Smooth muscle cell of the brain vasculature (primary cell): ENCODE results near the gene CYP2U1.
"Not testable (repeated sequence)": the region's sequence is repeated elsewhere in the genome, so short reads cannot be mapped to it uniquely, and the experiment has no call there.

Experiments
- DNase-seq: peaks from one replicate; pipeline ENCODE4 v3.0.0-alpha.2; 2012; ENCODE audit warnings: low read depth, low spot score

The CYP2U1 gene

DNA sequence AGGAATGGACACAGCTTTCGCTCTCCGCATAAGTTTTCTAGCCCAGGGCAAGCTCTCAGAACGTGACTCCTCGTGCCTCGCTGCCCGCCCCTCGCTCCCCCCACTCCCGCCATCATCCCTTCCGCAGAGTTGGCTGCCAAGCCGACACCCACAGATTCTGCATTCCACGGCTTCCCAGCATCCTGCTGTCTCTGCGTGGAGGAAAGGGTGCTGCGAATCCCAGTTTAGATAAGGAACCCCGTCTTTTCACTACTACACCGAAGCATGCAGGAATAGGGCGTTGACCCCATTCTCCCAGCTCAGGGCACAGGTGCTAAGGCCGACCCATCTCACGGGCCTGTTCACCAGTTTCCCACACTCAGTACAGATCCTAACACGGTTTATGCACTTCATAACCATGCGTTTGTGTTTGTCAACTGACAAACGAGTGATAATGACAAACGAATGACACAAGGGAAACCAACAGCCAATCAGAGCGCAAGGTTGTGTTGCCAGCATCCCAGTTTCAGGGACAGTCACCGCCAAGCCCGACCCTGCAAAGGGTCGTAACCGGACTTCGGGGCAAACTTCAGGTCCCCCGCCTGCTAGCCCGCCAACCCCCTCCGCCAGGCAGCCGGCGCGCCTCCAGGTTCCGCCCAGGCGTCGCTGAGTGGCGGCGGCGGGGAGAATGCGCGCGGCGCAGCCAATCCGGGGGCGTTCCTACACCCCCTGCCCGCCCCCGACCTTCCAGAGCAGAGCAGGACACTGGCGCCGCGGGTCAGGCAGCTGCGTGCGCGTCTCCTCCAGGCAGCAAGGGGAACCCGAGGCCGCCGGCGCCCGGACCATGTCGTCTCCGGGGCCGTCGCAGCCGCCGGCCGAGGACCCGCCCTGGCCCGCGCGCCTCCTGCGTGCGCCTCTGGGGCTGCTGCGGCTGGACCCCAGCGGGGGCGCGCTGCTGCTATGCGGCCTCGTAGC is at the start of gene CYP2U1:
CYP2U1 (plus strand) TSS at position 729 of the 954 bp plus-strand sequence; CDS start at position 824, 95 bp downstream.
- DNase-seq, result peak; percentile 18

DNA sequence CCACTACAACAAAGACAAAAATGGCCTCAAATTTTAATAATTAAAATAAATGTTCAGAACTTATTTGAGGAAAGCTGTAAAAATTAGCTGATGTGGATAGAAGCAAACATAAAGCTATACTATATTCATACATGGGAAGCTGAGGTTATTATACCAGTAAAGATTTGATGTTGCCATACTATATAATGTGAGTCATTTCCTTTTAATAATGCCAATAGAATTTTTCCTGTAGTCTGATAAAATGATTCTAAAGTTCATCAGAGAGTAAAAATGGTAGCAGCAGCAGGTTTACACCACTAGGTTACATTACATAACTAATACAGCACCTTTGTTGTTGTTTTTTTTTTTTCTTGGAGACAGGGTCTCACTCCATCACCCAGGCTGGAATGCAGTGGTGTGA is 45.5 kb upstream of the CYP2U1 start:
- DNase-seq, result no peak

DNA sequence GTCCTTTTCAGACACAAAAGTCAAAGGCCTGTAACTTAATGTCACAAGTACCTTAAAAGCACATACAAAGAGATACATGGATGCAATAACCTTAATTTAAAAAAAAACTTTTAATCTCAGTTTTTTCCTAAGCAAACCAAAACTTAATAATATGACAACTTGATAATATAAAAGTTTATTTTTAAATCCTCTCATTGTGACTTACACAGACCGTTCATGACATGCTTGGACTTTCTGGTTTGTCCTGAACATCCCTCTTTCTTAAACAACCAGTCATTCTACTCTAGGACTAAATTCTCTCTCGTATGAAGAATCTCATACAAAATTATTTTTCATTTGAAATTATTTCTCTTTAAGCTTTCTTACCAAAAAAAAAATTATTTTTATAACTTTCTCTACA is 43.1 kb upstream of the CYP2U1 start:
- DNase-seq, result no peak

DNA sequence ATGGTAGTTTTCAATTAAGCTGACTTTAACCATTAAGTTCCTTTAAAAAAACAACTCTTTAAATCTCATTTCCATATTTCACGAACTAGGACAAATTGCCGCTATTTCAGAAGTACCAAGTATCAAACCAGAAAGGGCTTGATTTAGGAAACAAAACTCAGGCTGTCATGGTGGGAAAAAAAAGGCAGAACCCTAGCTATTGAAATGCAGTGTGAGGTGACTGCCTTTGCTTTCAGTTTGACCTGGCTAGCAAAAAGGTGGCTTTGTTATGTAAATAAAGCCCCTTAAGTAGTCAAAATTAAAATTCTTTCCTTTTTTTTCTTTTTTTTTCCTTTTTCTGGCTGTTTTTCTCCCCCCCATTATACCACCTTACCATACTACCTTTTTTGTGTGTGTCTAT is 40.6 kb upstream of the CYP2U1 start:
- no peak for DNase-seq

DNA sequence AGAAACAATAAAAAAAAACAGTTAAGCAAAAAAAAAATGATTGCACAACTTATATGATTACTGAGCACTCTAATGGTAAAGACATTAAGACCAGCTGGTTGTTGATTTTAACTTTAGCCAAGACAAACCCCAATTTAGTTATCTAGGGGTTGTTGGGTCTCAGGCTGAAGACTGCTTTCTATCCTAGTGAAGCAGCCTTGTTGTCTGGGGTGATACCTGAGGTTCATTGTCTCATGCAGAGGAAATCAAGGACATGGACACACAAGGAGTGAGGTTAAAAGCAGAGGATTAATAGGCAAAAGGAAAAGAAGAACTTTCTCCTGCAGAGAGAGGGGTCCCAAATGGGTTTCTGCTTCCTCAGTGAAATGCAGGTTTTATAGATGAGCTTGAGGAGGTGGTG is 40.0 kb upstream of the CYP2U1 start:
- no peak for DNase-seq

DNA sequence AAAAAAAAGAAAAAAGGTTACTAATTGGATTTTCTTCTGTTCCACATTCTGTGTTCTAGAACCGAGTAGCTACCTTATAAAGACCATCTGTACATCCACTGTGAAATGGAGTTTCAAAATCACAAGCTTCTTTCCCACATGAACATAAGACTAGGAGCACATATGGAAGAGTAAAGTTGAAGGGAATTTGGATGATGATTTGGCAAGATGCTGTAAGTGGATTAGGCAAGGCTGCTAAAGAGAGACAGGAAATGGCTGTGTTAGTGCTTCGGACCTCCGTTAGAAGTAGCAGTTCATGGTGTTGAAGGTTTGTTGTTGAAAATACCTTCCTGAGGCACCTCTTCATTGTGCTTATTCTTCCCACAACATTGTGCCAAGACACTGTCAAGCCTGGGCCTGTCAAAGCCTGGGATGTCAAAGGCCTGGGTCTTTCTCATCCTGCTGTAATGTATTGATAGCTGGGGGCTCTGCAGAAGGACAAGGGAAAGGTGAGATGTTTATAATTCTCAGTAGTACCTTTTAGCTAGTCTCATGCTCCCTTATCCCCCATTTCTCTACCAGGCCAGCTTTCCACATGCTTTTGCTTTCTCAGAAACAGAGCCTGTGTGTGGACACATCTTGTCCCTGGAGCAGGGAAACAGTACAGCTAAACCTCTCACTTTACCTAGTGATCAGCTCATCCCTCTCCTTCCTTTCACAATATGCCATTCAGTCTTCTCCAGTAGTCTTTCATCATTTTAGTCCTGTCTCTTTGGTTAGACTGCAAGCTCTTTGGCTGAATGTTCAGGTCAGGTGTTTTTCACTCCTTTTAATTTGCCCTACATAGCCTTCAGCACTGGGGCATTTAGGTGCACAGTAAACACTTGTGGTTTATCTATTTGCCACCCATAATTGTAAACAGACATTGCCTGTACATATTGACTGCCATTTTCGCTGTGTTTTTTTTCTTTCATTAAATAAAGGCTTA is 37.9 kb upstream of the CYP2U1 start:
- DNase-seq, result no peak

DNA sequence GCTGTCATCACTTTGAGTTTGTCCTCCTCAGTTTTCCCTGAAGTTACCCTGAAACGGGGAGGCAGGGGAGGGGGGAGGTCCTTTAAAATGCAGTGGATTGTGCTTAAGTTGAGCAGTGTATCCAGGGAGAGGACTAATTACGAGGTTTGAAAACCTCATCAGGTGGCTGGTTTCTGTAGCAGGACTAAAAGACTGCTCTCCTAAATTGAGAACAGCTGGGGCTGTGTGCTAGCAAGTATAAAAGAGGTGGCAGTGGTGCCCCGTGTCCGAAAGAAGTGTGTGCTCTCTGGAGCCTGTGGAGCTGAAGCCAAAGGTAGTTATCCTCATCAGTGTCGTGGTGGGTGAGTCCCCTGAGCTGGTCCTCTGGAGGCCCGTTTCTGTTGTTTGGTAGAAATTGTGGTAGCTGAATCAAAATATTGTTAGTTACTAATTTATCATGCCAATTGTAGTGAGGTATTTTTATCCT is 37.2 kb upstream of the CYP2U1 start:
- DNase-seq, result no peak

DNA sequence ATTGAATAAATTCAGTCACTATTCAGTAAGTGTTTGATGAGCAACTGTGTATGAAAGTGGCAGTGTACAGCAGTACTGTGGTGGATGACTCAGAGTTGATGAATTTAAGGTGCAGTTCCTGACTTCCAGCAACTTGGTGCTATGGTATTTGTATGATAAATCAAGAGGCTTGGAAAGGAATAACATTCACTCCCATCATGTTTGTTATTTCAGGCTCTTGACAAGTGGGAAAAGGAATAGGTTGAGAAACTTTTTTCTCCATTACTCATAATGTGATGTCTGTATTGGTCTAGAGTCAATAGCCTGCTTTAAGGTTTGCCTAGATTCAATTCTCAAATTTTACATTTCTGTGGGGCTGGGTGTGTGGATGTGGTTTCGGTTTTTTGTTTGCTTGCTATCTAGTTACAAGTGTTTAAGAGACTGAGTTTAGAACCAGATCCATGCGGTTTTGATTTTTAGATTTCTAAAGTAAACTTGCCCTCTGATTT is 35.1 kb upstream of the CYP2U1 start:
- DNase-seq, result peak; percentile 54

DNA sequence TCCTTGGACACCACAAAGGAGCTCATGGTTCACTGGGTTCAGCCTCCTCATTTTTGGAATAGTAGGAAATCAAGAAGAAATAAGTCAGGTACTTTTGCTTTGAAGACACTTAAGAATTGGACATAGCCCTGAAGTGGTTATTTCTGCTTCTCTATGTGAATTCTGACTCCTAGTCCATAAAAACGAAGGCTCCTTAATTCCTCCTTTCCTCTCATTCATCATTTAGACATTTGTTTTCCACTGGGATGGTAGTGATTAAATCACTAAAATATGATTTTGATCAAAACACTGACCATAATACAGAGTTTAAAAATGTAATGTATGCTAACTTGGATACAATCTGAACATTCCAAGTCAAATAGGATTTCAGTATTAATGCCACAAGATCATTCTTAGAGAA is 34.7 kb upstream of the CYP2U1 start:
- no peak for DNase-seq

DNA sequence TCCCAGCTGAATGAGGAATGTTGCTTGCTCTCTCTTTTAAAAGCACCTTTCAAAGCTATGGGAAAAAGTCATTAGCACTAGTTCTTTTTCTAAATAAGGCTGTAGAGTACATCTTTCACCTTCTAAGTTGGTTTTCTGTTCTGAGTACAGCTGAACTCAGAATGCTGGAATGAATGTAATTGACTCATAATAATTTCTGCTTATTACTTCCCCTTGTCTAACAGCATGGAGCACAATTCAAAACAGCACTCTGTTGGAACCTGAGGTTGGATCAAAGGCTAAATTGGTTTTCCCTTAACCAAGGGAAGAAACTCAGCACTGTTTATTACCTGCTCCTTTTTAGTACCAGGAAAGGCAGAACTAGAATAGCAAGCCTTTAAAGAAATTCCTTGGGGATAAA is 33.5 kb upstream of the CYP2U1 start:
- no peak for DNase-seq

DNA sequence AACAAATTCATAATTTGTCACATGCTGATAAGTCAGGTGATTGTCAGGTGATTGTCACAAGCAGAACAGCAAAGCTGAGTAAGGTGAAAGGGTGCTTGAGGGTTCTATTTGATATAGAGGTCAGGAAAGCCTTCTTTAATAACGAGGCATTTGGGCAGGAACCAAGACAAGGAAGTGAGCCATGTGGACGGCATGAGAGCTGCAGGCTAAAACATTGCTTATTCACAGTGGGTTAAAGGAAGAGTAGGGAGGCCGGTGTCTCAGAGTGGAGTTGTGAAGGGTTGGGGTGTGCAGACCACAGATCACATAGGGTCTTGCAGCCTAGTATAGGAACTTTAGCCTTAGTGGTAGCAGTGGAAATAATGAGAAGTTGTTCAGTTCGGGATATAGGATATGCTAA is 31.3 kb upstream of the CYP2U1 start:
- no peak for DNase-seq

DNA sequence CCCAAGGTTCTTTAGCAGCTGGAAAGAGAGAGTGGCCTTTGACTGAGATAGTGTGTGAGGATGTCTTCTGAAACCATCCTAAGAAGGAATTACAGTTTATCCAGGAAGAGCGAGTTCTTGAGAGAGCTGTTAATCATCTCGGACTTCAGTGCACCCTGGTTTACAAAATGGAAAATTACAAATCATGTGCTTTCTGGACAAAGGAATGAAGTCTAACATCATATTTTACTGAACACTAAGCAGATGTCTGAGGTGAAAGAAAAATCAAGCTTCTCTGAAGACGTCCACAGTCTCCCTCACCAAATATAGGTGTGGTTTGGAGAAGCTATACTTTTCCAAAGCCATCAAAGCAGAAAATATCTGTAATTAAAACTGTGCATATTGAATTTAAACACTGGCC is 30.8 kb upstream of the CYP2U1 start:
- DNase-seq, result no peak

DNA sequence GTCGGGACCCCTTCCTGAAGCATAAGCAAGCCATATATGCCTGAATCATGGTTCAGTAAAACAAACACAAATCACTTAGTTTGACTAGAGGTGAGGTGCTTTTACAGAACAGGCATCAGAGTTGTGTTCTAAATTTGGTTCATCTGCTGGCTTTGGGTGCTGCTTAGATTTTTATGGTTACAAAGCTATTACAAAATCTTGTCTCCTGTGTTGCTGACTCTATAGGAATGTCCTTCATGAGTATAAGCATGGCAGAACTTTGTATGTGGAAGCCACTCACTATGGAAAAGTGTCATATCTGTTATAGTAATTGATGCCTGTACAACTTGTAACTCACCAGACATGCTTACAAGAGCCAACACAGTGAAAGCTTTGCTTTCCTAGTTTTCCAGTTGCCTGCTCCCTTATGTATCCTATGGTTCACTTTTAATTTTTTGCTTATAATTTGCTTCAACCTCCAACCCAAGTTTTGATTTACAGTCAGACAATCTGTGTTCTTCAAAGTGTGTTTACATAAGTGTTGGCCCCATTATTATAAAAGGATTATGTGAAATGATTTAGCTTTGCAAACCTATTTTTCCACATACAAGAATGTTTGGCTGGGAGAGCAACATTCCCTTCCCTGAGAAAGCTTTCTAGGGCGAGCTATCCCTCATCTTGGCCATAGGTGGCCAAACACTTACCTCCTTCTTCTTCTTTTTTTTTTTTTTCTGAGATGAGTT is 30.0 kb upstream of the CYP2U1 start:
- no peak for DNase-seq

DNA sequence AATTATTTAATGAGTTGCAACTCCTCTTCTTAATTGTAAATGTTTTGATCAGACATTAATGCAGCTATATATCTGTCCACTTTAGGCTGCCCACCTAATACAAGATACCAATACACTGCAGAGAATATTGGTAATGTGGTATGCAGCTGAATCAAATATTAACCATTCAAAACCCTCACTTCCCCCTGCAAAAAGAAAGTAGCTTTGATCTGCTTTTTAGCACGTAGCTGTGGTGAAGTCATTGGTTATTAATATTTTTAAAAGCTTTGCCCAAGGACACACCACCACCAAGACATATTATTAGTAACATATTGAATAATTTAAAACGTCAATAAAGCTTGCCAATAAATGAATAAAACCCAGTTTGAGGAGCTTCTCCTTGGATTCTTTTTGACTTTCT is 28.6 kb upstream of the CYP2U1 start:
- no peak for DNase-seq

DNA sequence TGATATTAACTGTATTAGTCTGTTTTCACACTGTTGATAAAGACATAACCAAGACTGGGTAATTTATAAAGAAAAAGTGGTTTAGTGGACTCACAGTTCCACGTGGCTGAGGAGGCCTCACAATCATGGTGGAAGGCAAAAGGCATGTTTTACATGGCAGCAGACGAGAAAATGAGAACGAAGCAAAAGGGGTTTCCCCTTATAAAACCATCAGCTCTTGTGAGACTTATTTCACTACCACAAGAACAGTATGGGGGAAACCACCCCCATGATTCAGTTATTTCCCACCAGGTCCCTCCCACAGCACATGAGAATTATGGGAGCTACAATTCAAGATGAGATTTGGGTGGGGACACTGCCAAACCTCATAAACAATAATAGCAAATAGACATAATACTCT is 26.3 kb upstream of the CYP2U1 start:
- DNase-seq, result not testable (repeated sequence)

DNA sequence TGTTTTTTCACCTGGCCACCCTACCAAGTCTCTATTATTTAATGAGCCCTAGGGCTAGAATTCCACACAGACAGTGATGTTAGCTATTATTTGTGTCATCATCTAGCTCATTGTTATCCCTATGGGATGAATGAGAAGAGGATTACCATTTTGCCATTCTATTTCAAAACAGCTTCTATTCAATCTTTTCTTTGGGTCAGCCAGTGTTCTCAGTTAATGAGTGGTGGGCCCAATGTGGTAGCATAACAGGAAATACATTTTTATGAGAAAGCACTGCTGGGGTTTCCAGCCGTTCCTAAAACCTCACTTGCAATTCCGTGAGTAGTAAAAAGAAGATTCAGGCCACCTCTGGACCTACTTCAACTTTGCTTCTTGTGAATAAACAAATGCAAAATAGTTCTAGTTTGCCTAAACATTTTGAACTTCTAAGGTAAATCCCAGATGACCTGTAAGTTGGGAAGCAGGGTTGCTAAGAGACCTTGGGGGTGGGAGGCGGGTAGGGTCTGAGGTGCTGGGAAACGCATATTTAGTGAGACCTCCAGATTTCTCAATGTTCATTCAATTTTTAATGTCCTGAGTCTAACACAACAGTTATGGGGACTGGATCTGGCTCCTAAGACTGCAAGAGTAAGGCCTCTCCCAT is 24.8 kb upstream of the CYP2U1 start:
- DNase-seq, result no peak

DNA sequence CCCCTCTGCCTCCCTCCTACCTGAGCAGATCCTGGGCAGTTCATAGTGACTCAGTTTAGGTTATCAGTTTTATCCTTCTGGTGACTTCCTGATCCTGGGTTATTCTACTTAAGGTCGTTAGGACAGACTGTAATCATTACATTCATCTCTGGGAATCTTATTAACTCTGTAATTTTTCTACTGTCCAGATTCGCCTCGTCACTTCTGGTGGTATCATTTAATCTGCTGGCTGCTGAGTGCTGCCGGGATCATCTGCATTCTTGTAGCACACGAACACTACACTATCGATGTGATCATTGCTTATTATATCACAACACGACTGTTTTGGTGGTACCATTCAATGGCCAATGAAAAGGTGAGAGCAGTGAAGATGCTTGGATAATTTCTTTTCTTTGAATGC is 23.0 kb upstream of the CYP2U1 start:
- no peak for DNase-seq

DNA sequence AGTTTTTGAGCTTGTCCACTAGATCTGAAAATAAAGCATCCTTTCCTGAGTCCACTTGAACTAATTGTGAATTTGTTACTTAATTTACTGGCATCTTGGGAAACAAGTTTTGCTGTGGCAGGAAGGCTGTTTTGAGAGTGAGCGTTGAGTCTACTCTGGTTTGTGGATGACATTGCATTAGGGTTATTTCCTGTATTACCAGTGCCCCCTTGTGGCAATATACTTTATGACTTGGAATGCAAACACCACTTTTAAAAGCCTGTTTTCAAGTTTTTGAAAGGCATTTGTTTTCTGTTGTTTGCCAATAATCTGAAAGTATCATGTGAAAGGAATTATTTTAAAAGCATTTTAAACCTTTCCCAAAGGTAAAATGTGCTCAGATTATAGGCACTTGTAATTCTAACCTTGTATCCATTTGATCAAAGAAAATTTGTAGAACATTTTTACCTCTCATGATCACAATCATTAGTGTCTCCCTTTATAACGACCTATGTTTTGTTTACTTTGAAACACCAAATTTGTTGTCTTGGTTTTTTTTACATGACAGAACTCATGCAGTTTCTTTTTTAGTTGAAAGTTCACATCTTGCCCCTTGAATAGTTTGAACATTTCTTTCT is 18.0 kb upstream of the CYP2U1 start:
- peak; percentile 60 for DNase-seq

DNA sequence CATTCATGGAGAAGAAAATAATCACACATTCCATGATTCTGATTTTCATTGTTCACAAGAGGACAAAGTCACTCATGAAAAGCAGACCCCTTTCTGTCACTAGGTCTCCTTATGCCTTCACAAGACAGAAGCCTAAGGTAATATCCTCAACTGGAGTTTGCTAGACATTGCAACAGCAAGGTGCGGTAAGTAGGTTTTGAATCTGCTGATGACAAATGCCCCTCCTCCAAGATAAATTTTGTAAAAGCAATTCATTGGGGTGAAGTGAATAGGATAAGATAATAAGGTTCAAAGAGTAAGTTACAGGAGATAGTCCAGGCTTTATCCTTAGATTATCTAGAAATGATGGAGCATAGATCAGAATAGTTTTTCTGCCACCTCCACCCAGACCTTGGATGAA is 16.1 kb upstream of the CYP2U1 start:
- no peak for DNase-seq

DNA sequence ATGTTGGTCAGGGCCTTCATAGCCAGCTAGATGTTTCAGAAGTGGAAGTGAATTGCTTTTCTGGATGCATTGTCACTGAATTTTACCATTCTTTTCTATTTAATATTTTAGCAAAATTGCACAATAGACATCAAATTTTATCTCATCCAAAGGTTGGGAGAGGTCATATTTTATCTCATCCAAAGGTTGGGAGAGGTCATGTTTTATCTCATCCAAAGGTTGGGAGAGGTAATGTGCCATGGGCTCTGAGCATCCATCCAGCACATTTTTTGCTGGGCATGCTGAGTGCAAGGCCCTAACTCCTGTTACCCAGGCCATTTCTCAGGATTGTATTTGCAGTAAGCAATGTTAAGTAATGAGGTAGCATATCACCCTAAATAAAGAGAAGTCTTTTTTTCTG is 14.7 kb upstream of the CYP2U1 start:
- DNase-seq, result no peak

DNA sequence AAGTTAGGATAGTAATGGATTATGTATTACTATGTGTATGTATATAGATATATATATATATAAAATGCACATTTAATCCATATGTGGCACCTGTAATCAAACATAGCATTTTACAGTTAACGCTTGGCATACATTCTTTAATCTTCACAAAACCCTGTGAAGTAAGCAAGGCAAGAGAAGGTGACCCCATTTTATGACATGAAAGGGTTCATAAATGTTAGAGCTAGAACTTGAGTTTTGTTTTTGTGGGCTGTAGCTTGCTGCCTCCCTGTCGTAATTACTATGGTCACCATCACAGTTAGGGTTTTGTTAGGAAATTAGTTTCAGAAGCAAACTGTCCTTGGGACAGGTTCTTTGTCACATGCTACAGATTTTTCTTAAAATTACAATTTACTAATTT is 13.8 kb upstream of the CYP2U1 start:
- no peak for DNase-seq
